GM21825 (cell line): Measurements from ENCODE around the gene AKT1.
"Not testable (repeated sequence)": the region's sequence is repeated elsewhere in the genome, so short reads cannot be mapped to it uniquely, and the experiment has no call there.

Experiments
- ATAC-seq: cut with Tn5 transposase; IDR thresholded peaks from one replicate; pipeline ENCODE4 v1.9.1; 2021; ENCODE audit warnings: mild to moderate bottlenecking, moderate library complexity; ENCODE audit not compliant: unreplicated experiment

AKT1 gene

DNA sequence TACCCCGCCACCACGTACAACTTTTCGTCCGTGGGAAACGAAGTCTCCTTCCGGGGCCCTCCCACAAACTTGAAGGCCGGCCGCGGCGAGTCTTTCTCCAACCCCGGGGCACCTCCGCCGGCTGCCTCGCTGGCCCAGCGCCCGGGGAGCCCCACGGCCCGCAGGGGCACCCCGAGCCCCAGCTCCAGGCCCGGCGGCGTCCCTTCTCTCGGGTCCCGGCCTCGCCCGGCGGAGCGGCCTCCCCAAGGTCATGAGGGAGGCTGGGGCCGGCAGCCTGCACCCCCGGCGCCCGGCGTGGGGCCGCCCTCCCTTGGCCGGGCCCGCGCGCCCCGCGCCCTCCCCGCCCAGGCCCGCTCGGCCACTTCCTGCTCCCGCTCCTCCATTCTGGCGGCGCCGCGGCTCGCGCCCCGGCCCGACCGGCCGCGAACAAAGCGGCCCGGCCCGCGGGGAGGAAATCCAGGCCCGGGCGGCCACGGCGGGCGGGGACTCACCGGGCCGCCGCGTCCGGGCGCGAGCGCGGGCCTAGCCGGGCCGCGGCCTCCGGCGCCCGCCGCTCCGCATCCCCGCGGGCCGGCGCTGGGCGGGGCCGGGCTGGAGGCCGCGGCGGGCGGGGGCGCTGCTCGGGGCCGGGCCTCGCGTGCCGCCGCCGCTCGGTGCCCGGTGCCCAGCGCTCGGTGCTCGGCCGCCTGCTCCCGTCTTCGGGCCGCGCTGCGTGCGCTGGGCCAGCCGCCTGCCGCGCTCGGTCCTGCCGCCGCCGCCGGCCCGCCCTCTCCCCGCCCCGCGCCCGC is at the start of gene AKT1:
Gene AKT1, minus strand, starts transcription at position 756 of the 788 bp plus-strand sequence. CDS start 3,105 bp downstream, outside the sequence.
- peak; percentile 27 for ATAC-seq

- ATAC-seq, result no peak
Observed at GRCh38 chr14:104845033-104845666, 49.6 kb upstream of the AKT1 start.

DNA sequence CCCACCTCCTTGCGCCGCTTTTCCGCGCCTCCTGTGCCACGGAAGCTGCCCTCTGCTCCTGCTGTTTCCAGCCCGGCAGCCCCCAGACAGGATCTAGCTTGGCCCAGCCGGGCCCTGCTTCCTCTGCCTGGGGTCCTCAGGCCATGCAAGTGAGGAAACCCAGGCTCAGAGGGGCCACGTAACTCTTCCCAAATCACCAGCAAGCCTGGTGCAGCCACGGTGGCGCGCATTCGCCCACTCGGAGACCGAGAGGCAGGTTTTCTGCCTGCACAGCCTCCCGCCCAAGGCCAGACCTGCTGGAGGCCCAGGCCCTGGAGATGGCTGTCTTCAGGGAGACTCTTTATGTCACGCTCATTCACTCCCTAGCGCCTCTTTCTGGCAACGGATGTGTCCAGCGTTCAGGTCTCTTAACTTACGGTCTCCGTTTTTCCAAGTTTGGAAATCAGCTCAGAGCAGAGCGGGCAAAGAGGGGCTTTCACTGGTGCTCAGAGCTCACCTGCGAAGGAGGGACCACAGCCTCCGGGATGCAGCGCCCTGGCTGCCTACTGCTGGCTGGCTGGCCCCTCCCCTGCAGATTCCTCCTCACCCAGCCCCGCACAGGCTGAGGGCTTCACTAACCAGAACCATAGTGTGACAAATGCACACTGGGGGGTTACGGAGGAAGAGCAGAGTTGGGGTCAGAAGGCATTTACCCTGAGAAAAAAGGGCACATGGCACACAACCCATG is 48.9 kb upstream of the AKT1 start:
- no peak for ATAC-seq

DNA sequence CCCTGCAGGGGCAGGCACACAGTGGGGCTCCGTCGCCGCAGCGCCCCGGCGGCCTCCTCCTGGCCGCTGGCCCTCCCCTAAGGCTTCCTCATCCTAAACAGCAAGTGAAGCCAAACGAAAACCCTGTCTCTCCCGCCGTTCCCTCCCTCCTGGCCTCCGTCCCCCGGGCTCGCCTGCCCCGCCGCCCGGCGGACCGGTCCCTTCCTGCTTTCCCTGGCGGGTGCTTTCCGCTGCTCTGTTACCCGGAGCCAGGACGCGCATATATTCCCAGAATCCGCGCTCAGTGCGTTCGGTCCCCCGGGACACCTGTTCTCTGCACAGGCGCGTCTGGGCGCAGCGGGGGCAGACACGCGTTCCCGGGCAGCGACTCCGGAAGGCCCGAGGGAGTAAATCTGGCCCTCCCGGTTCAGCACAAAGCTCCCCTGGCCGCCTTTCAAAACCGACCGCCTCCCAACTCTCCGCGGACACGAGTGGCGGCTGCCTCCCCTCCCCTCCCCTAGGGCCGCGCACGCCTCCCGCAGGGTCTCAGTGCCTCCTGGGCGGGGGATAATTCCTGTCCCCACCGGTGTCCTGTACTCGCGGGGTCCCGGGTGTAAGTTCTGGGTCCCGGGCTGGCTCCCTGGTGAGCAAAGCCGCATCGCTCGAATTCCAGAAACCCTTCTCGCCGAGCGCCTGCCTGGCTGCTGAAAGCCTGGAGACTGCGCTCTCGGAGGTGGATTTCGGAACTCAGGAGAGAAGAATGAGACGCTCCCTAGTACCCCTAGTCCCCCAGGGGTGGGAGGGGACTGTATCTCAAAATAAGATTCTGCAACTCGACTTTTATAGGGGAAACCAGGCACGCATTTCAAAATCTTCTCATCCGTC is 48.1 kb upstream of the AKT1 start:
- no peak for ATAC-seq

DNA sequence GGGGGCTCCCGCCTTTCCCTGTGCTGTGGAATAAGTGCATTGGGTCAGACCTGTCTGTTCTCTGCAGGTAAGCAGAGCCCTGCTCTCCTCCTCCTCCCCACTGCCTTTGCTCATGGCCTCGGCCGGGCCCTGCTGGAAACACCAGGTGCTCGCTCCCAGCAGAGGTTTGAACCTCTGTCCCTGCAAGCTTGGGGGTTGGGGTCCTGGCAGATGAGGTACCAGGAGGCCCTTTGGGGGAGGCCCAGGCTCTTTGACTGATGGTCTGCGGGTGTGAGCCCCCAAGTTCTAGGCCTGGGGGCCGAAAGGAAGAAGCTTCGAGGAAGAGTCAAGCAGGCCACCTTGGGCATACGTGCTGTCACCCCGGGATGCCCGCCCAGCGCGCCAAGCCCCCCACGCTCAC is 47.5 kb upstream of the AKT1 start:
- no peak for ATAC-seq

DNA sequence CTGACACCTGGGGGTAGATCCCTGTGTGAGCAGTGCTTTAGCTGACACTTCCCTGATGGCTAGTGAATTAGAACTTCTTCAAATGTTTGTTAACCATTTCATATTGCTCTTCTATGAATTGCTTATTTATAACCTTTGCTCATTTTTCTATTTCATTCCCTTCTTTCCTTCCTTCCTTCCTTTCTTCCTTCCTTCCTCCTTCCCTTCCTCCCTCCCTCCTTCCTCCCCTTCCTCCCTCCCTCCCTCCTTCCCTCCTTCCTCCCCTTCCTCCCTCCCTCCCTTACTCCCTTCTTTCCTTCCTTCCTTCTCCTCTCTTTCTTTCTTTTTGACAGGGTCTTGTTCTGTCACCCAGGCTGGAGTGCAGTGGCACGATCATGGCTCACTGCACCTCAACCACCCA is 46.2 kb upstream of the AKT1 start:
- no peak for ATAC-seq

- not testable (repeated sequence) for ATAC-seq
Observed at GRCh38 chr14:104836171-104836935, 40.8 kb upstream of the AKT1 start.

DNA sequence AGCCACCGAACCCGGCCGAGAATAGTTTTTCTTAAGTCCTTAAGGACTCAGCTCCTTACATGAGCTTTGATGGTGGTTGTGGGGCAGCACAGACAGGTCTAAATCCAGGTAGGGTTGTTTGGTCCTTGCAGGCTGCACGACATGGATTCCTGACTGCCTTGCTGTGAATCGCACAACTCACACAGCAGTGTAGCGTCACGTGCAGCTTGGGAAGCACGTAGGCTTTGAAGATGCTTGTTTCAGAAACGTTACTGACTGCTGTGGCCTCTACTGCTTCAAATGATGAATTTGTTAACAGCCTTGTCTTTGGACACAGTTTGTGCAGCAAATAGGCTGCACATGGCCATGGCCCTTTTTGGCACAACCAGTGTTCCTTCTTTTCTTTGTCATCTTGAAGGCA is 35.2 kb upstream of the AKT1 start:
- ATAC-seq, result no peak

- ATAC-seq, result no peak
Observed at GRCh38 chr14:104827177-104828055, 31.9 kb upstream of the AKT1 start.

DNA sequence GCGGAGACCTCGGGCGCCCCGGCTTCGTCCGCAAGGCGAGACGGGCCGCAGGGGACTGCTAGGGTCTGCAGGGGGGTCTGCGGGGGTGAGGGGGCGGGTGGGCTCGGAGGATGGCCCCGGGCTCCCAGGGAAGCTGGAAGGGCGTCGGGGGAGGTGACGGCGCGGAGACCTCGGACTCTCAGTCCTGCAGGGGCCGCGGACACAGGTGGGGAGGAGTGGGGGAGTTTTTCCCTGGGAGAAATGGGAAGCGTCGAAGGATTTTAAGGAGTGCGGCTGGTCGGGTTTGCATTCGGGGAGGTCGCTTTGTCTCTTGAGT is 31.3 kb upstream of the AKT1 start:
- ATAC-seq, result no peak

DNA sequence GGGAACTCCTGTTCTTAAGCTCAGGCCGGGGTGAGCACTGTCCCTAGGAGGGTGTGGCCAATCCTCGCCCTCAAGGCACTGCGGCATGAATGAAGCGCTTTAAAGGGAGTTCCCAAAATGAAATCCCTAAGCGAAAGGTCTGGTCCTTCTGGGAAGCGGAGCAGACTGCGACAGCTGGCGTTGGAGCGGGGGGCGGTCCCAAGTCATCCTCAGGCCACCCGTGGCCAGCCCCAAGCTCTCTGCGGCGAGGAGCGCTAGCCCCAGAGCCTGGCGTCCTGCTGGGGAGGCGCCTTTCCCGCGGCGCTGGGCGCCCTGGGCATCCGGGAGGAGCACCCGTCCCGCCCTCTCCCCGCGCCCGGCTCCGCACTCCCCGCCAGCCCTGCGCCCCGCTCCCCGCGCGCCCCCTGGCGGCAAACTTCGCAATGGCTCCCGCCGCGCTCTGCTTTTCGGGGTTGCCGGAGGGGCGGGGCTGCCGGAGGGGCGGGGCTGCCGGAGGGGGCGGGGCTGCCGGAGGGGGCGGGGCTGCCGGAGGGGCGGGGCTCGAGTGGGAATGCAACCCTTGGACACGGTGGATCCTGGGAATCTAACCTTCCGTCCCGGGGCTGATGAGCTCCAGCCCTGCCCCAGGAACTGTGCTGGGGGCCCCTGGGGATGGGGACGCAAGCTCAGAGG is 30.8 kb upstream of the AKT1 start:
- peak; percentile 81 for ATAC-seq

DNA sequence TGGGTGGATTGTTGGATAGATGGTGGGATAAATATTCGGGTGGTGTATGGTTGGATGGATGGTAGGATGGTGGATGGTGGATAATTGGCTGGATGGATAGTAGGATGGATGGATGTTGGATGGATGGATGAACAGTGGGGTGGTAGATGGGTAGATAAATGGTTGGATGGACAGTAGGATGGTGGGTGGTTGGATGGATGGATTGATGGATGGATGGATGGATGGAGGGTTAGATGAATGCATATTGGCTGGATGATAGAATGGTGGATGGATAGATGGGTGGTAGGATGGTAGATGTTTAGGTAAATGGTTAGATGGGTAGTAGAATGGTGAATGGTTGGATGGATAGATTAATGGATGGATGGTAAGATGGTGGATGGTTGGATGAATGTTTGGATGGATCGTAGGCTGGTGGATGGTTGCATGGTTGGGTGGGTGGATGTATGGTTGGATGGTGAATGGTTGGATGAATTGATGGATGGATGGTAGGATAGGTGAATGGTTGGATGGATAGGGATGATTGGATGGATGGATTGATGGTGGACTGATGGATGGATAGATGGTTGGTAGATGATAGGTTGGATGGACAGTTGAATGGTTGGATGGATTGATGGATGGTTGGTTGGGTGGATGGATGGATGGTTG is 28.9 kb upstream of the AKT1 start:
- ATAC-seq, result no peak

DNA sequence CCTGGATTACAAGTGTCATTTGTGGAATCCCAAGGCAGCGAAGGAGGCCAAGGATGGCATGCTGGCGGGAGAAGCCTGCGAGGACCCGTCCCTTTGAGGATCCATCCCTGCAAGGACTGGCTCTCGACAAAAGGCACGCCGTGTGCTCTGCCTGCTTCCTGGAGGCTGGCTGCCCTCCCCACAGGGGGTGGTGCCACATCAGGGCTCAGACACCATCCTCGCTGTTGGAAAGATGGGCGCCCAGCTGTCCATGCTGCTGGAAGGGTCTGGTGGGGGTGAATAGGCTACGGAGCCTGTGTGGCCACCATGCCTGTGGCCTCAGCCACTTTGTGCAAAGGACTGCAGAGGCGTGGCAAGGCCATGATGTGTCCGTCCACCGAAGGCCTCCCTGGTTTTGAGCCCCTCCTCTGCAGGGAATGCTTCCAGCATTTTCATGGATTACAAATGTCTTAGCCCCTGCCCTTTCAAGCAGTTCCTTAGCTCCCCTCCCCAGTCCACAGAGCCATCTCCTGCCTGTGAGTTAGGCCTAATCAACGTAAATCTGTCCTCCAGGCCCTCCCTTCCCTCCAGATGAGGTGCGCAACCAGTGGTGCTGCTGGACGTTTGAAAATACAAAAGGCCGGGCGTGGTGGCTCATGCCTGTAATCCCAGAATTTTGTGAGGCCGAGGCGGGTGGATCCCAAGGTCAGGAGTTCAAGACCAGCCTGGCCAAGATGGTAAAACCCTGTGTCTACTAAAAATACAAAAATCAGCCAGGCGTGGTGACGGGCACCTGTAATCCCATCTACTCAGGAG is 27.5 kb upstream of the AKT1 start:
- ATAC-seq, result no peak

DNA sequence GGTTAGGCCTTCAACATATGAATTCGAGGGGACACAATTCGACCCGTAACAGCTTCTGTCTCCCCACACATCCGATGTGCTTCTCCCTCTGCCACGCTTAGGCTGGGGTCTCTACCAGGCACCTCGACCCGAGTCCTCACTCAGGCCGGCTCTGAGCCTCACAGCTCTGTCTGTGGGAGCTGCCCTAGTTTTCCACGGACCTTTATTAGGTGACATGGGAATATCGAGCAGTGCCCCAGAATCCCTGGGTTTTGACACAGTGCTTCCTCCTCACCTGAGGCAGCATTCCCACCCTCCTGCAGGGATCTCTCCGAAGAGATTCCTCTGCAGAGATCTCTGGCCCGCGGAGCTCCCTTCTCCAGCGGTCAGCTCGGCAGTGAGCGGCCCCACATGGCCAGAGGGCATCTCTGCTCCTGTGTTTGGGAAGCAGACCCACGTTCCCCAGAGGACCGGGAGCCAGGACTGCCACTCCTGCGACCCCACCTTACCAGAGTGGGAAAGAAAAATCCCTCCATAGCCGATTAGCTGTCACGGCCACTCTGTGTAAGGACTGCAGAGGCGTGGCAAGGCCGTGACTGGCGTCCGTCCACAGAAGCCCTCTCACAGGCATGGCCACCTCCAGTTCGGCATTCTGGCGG is 26.5 kb upstream of the AKT1 start:
- ATAC-seq, result no peak

GRCh38 chr14:104821229-104821945 is 25.8 kb upstream of the AKT1 start:
- no peak for ATAC-seq

DNA sequence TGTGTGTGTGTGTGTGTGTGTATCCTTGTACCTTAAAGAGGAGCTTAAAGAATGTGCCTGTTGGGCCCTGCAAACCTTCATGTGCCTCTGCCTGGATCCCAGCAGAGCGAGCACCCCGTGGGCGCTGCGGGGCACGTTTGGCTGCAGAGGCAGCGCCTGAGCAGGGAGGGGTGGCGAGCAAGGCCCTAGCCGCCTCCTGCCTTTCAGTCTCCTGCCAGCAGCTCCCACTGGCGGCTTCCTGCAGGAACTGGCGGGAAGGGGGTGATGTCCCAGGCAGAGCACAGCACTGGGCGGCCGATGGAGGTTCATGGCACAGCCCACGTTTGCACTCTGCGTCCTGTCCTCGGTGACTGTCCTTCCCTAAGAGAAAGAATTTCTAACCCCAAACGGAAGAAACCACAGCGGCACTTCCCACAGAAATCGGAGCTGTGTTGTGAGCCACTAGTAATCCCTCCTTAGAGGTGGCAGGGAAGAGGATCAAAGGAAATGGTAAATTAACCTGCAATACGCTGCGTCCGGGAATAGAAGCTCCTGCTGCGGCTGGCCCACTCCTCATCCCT is 25.2 kb upstream of the AKT1 start:
- ATAC-seq, result no peak
